HepG2 (cell line): ENCODE results near the gene SMIM29. TPM values are rescaled to one million over a fixed set of nuclear protein-coding genes. Genes with fewer than 3 reads are reported as not detected.

Experiments
- BCLAF1 ChIP-seq: fragments of 450-650 bp; IDR thresholded peaks from 2 replicates; pipeline ENCODE4 v1.6.1; 2017; ENCODE audit warnings: mild to moderate bottlenecking
- CREB1 ChIP-seq, 2 experiments: fragments of 450-650 bp in 1 of 2; IDR thresholded peaks; 2 replicates each; pipeline ENCODE4 v1.6.1; 2016 to 2017; ENCODE audit warnings: control low read depth in 1 of 2, mild to moderate bottlenecking in 1 of 2, missing compliant biosample characterization in 1 of 2, missing genetic modification characterization in 1 of 2
- ELF4 ChIP-seq: sonication (generic); formaldehyde crosslinking; IDR thresholded peaks from 2 replicates; pipeline ENCODE4 v1.5.0; 2020; ENCODE audit warnings: missing genetic modification reagents, mild to moderate bottlenecking, moderate library complexity, borderline replicate concordance
- FOXP4 ChIP-seq: sonication (generic); formaldehyde crosslinking; IDR thresholded peaks from 2 replicates; pipeline ENCODE4 v1.4.0; 2020; ENCODE audit warnings: missing genetic modification reagents
- HMG20A ChIP-seq: IDR thresholded peaks from 2 replicates; pipeline ENCODE4 v1.6.1; 2016; ENCODE audit warnings: borderline replicate concordance
- MAFK ChIP-seq, 2 experiments: IDR thresholded peaks in 1 of 2; conservative IDR thresholded peaks in 1 of 2; 2 replicates each; pipeline ENCODE4 v1.6.1; 2011; ENCODE audit warnings: improper control_type of control experiment in 2 of 2, low read length in 2 of 2
- TCF7 ChIP-seq: sonication (generic); IDR thresholded peaks from 2 replicates; pipeline ENCODE4 v1.6.1; 2016; ENCODE audit warnings: antibody characterized with exemption, low read depth
- TSC22D2 ChIP-seq: sonication (generic); formaldehyde crosslinking; IDR thresholded peaks from 2 replicates; pipeline ENCODE4 v1.5.1; 2020; ENCODE audit warnings: missing genetic modification reagents, mild to moderate bottlenecking, borderline replicate concordance
- ZFP62 ChIP-seq: sonication (generic); formaldehyde crosslinking; IDR thresholded peaks from 2 replicates; pipeline ENCODE4 v1.4.0; 2020; ENCODE audit warnings: missing genetic modification reagents
- ZNF367 ChIP-seq: sonication (generic); formaldehyde crosslinking; IDR thresholded peaks from 2 replicates; pipeline ENCODE4 v1.4.0; 2020; ENCODE audit warnings: missing genetic modification reagents, borderline replicate concordance
- ZNF614 ChIP-seq: IDR thresholded peaks from 2 replicates; pipeline ENCODE4 v1.6.1; 2018; ENCODE audit warnings: missing biosample characterization, missing genetic modification reagents, inconsistent platforms, borderline replicate concordance
- ZNF720 ChIP-seq: sonication (generic); formaldehyde crosslinking; IDR thresholded peaks from 2 replicates; pipeline ENCODE4 v1.4.0; 2020; ENCODE audit warnings: missing genetic modification reagents
- ZNF770 ChIP-seq: sonication (generic); formaldehyde crosslinking; IDR thresholded peaks from 2 replicates; pipeline ENCODE4 v1.5.0; 2020; ENCODE audit warnings: mild to moderate bottlenecking, missing genetic modification reagents
- ZSCAN29 ChIP-seq: sonication (generic); formaldehyde crosslinking; conservative IDR thresholded peaks from 2 replicates; pipeline ENCODE4 v1.4.0; 2020; ENCODE audit warnings: mild to moderate bottlenecking, missing genetic modification reagents
- polyA plus RNA-seq, 8 experiments: library from polyadenylated mRNA; depleted of rRNA in 3 of 8; stranded (reverse) in 7 of 8; unstranded in 1 of 8; fragments of >200 nt; fragmentation: Illumina TruSeq in 4 of 8; extraction: Trizol in 4 of 8; gene quantifications; 2 replicates each; pipeline versions ENCODE4 v1.2.1 to v1.2.3, GENCODE V29; 2011 to 2016; ENCODE audit warnings: low read depth in 4 of 8, missing spikeins in 1 of 8, mixed read lengths in 1 of 8; ENCODE audit not compliant: insufficient read depth in 1 of 8
- total RNA-seq, 5 experiments: library from RNA; depleted of rRNA; stranded (reverse); fragments of >200 nt; fragmentation: Illumina TruSeq; extraction: Trizol; gene quantifications; 2 replicates each; pipeline ENCODE4 v1.2.3, GENCODE V29; 2016; ENCODE audit warnings: low read depth in 1 of 5

The SMIM29 gene
- total and polyA plus RNA-seq, 2 of the 13 experiments (the other 11 are each of a cell fraction or from before 2014, with no cell fraction given): 8.8 to 15.3 TPM

GRCh38 chr6:34213772-34214171 lies 35.0 kb downstream of the SMIM29 start (continued):
- TF ChIP-seq ZSCAN29 (CRISPR knock-in tag) (no peak), ZNF614 (CRISPR knock-in tag) (no peak), TSC22D2 (CRISPR knock-in tag) (no peak), TCF7 (no peak), MAFK (conservative IDR thresholded peaks at IDR 0.05 in 1 of 2, IDR thresholded peaks at IDR 0.05 in 1 of 2; ENCODE audit: low read length in 2 of 2) (peak; percentile 68 to 70), HMG20A (no peak), ELF4 (no peak), FOXP4 (CRISPR knock-in tag) (no peak), BCLAF1 (no peak), ZFP62 (CRISPR knock-in tag) (no peak), CREB1 (IDR thresholded peaks at IDR 0.05) (0 out of 2 replicates have a peak, but pooled peaks have one; percentile 24), CREB1 (CRISPR knock-in tag; IDR thresholded peaks at IDR 0.05) (no peak), ZNF720 (CRISPR knock-in tag) (no peak), ZNF367 (CRISPR knock-in tag) (no peak), ZNF770 (CRISPR knock-in tag) (no peak)
- TF ChIP-seq, all 625 proteins: peak for 3
